Osteoblast (primary cell): ENCODE results near the gene ZSWIM1. TPM values are rescaled to one million over a fixed set of nuclear protein-coding genes. Genes with fewer than 3 reads are reported as not detected.

Experiments used
- DNase-seq: peaks from one replicate; pipeline ENCODE4 v3.0.0; 2011; ENCODE audit warnings: low spot score, mixed read lengths; ENCODE audit not compliant: insufficient read length; ENCODE audit errors: missing footprints
- H2AFZ ChIP-seq: 2 replicates; pipeline ENCODE4 v1.6.0; 2011; ENCODE audit warnings: mild to moderate bottlenecking, low read length
- H3K27ac ChIP-seq: 2 replicates; pipeline ENCODE4 v1.5.1; 2011; ENCODE audit warnings: mild to moderate bottlenecking, low read depth, low read length, moderate library complexity
- H3K27me3 ChIP-seq: 2 replicates; pipeline ENCODE4 v1.6.0; 2012; ENCODE audit warnings: mild to moderate bottlenecking, control low read depth, inconsistent platforms, low read length, moderate library complexity; ENCODE audit not compliant: insufficient read depth
- H3K36me3 ChIP-seq: 2 replicates; pipeline ENCODE4 v1.5.1; 2011; ENCODE audit warnings: mild to moderate bottlenecking, low read length, control low read depth, moderate library complexity; ENCODE audit not compliant: insufficient read depth
- H3K4me1 ChIP-seq: 2 replicates; pipeline ENCODE4 v1.5.1; 2011; ENCODE audit warnings: mild to moderate bottlenecking, low read length, control low read depth, moderate library complexity; ENCODE audit not compliant: insufficient read depth
- H3K4me2 ChIP-seq: 2 replicates; pipeline ENCODE4 v1.6.0; 2011; ENCODE audit warnings: mild to moderate bottlenecking, low read length; ENCODE audit not compliant: insufficient read depth
- H3K4me3 ChIP-seq: fragments of 200-600 bp; sonication (generic); 3 replicates; pipeline ENCODE4 v1.5.1; 2012; ENCODE audit warnings: mild to moderate bottlenecking, low read length, inconsistent platforms; ENCODE audit not compliant: insufficient read depth
- H3K79me2 ChIP-seq: 2 replicates; pipeline ENCODE4 v1.6.0; 2012; ENCODE audit warnings: mild to moderate bottlenecking, low read length, control low read depth, inconsistent platforms; ENCODE audit not compliant: insufficient read depth
- H3K9me3 ChIP-seq: 2 replicates; pipeline ENCODE4 v1.5.1; 2011; ENCODE audit warnings: low read depth, low read length, control low read depth
- H4K20me1 ChIP-seq: 2 replicates; pipeline ENCODE4 v1.6.0; 2012; ENCODE audit warnings: mild to moderate bottlenecking, low read length, control low read depth; ENCODE audit not compliant: insufficient read depth
- CTCF ChIP-seq: IDR thresholded peaks from 2 replicates; pipeline ENCODE4 v1.5.1; 2011; ENCODE audit warnings: mild to moderate bottlenecking, low read depth, low read length, moderate library complexity; ENCODE audit errors: extremely low read depth
- total RNA-seq: library from RNA; depleted of rRNA; stranded (reverse); fragments of >200 nt; gene quantifications from 2 replicates; pipeline ENCODE4 v1.2.3, GENCODE V29; 2012

The ZSWIM1 gene
- 7.6 and 8.8 TPM in 2 replicates for total RNA-seq

GRCh38 chr20:45880988-45881788 is at the start of gene ZSWIM1:
TSS of gene ZSWIM1 (plus strand) at chr20:45881227. CDS start at chr20:45882593, 1,366 bp downstream.
- Histone ChIP-seq H2AFZ (peak within 1 kb of the TSS; percentile 45), H4K20me1 (peaks cover 6% of the 10 kb centered on the region), H3K27ac (peak within 1 kb of the TSS; percentile 76), H3K4me3 (peak within 1 kb of the TSS; percentile 81), H3K36me3 (peaks cover 29% of the 10 kb centered on the region), H3K27me3 (no peaks in the 10 kb centered on the region), H3K4me1 (peaks cover 19% of the 10 kb centered on the region), H3K4me2 (peak within 1 kb of the TSS; percentile 95), H3K79me2 (peaks cover 25% of the 10 kb centered on the region), H3K9me3 (no peaks in the 10 kb centered on the region)
- TF ChIP-seq CTCF = no peak
- DNase-seq = peak; percentile 99

GRCh38 chr20:45832619-45833018 is 48.4 kb upstream of the ZSWIM1 start:
- Histone ChIP-seq H3K4me3 (no peak overlapping the region), H3K36me3 (peaks cover 6% of the 10 kb centered on the region), H3K9me3 (no peaks in the 10 kb centered on the region), H2AFZ (no peak overlapping the region), H3K4me1 (peaks cover 41% of the 10 kb centered on the region), H3K27me3 (no peaks in the 10 kb centered on the region), H3K79me2 (peaks cover 21% of the 10 kb centered on the region), H3K27ac (peak overlapping the region; percentile 69), H4K20me1 (peaks cover 11% of the 10 kb centered on the region), H3K4me2 (peak overlapping the region; percentile 96)
- no peak for DNase-seq
- no peak for TF ChIP-seq CTCF

GRCh38 chr20:45833030-45833882 is 47.8 kb upstream of the ZSWIM1 start, which contains the start of gene SNX21:
TSS of gene SNX21 (plus strand) at chr20:45833799. CDS start at chr20:45833920, 121 bp downstream.
- Histone ChIP-seq H3K4me2 (peak within 1 kb of the TSS; percentile 96), H2AFZ (peak within 1 kb of the TSS; percentile 88)

More at GRCh38 chr20:45833030-45833882, 47.8 kb upstream of the ZSWIM1 start, which contains the start of gene SNX21:
- Histone ChIP-seq H3K4me3 (peak within 1 kb of the TSS; percentile 84), H3K4me1 (peaks cover 40% of the 10 kb centered on the region), H3K27ac (peak within 1 kb of the TSS; percentile 69), H4K20me1 (peaks cover 11% of the 10 kb centered on the region), H3K79me2 (peaks cover 21% of the 10 kb centered on the region), H3K36me3 (peaks cover 6% of the 10 kb centered on the region), H3K9me3 (no peaks in the 10 kb centered on the region), H3K27me3 (no peaks in the 10 kb centered on the region)
- no peak for TF ChIP-seq CTCF
- peak; percentile 98 for DNase-seq
